Middle frontal gyrus (tissue), 1 donor: ENCODE results near the gene RNF135.
"Not testable (repeated sequence)": the region's sequence is repeated elsewhere in the genome, so short reads cannot be mapped to it uniquely, and the experiment has no call there.

ENCODE experiments used
- DNase-seq: peaks from one replicate; pipeline ENCODE4 v3.0.0-alpha.2; 2015; ENCODE audit warnings: low spot score; ENCODE audit errors: extremely low spot score

RNF135 gene

DNA sequence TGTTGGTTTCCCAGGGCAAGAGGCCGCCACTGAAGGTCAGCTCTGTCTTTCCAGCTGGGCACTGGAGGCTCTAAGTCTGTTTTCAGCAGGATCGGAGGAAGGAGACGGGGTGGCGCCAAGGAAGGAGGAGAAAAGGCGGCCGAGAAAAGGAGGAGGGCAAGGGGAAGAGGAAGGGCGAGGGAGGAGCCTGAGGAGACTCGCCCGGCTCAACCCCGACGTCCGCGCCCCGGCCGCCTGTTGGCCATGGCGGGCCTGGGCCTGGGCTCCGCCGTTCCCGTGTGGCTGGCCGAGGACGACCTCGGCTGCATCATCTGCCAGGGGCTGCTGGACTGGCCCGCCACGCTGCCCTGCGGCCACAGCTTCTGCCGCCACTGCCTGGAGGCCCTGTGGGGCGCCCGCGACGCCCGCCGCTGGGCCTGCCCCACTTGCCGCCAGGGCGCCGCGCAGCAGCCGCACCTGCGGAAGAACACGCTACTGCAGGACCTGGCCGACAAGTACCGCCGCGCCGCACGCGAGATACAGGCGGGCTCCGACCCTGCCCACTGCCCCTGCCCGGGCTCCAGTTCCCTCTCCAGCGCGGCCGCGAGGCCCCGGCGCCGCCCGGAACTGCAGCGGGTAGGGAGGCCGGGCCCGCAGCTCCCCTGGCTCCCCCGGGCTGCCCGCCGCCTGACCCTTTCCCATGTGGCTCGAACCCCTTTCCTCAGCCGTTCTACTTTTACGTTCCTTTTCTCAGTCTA, at the start of gene RNF135:
RNF135 (plus strand) TSS at position 209 of the 737 bp plus-strand sequence; CDS start at position 244, 35 bp downstream.
- no peak for DNase-seq

- DNase-seq: no peak
Observed at GRCh38 chr17:30921544-30922196, 49.2 kb upstream of the RNF135 start, which contains the start of gene ADAP2. Gene ADAP2, plus strand, starts transcription at chr17:30921945. Its CDS starts 70 bp downstream, at chr17:30922015.

DNA sequence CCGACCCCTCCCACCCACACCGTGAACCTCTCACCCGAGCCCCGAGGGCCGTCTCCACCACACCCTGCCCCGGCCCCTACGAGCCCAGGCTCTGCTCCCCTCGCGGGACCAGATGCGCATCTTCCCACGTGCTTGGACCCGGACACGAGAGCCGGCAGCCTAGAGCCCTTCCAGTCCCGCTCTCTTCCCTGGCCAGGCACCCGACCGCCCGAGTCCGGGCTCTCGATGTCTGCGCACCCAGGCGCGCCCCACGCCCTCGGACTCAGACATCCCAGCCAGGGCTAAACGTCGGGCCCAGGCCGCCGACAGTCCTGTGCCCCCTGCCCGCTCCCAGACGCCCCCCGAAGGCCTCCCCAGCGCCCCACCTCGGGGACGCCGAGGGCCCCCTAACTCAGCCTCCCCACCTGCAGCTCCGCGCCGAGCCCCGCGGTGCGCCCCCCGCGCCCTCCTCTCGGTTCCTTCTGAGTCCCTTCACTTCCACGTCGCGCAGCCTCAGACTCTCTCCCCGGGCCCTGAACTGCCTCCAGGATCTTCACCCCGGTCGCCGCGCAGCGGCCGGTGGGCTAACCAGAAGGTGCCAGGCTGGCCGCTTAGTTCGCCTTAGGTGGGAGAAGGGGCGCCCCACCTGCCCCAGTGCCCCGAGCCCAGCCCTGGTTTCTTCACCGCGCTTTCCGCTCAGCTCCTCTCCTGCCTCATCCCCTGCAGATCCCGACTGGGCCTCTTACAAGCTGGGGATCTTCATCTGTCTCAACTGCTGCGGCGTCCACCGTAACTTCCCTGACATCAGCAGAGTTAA, 48.4 kb upstream of the RNF135 start:
- no peak for DNase-seq

DNA sequence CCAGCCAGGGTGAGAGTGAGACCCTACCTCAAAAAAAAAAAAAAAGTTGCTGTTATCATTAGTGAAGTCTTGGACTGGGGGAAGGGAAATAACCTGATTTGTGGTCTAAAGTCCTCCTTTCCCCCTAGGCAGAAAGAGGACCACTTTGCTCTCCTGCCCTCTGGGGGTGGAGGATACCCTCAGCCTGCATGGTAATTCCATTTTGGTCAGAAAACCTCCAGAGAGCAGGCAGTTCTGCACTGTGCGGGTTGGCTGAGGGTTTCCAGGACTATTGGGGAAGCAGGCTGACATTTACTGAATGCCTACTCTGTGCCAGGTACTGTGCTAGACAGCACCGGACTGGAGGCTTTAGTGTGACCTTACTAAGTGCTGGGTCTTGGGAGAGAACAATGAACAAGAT, 46.5 kb upstream of the RNF135 start:
- DNase-seq: no peak

GRCh38 chr17:30926516-30926915, 44.3 kb upstream of the RNF135 start:
- no peak for DNase-seq

DNA sequence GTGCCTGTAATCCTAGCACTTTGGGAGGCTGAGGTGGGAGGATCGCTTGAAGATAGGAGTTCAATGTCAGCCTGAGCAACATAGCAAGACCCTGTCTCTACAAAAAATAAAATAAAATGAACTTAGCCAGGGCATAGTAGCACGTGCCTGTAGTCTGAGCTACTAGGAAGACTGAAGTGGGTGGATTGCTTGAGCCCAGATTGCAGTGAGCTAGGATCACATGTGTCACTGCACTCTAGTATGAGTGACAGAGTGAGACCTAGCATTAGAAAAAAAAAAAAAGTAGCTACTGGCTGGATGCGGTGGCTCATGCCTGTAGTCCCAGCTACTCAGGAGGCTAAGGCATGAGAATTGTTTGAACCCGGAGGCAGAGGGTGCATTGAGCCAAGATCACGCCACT, 43.1 kb upstream of the RNF135 start:
- DNase-seq: no peak

DNA sequence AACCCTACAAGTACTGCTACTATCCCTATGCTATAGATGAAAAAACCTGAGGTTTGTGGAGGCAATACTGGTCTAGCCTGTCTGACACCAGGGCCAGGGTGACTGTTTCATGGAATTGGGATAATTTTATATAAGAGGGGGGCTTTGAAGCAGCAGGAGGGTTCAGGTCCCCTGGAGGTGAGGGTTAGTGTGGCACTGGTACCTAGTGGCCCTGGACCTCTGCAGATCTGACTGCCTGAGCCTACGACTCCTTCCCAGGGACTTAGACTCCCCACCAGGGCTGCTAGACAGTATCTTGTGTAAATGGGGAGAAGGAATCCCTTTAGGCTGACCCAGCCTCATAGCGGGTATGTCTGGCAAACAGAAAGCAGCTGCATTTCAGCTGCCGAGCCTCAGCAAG, 42.3 kb upstream of the RNF135 start:
- DNase-seq: no peak

- no peak for DNase-seq
Observed at GRCh38 chr17:30929081-30929633, 41.7 kb upstream of the RNF135 start.

GRCh38 chr17:30929861-30930260, 41.0 kb upstream of the RNF135 start:
- DNase-seq: not testable (repeated sequence)

DNA sequence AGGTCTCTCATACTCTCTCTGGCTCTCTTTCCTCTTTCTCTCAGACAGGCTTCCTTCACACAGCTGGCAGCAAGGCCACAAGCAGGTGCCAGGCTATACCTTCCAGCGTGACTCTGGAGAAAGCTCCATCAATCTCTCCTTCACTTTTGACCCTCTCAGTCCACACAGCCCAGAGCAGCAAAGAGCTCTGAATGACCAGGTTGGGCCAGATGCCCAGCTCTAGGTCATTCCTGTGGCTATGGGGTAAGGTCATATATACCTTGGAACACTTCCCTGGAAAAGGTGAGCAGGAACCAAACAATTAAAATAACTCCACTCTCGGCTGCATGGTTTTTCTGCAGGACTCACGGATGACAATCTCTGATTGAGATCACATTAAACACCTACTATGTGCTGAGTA, 40.3 kb upstream of the RNF135 start:
- no peak for DNase-seq

DNA sequence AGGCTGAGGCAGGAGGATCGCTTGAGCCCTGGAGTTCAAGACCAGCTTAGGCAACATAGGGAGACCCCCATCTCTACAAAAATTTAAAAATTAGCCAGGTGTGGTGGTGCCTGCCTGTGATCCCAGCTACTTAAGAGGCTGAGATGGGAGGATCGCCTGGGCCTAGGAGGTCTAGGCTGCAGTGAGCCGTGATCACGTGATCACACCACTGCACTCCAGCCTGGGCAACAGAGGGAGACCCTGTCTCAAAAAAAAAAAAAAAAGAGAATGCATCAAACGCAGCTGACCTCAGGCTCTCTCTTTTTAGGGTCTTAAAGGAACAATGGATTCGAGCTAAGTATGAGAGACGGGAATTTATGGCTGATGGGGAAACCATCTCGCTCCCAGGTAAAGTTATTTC, 39.3 kb upstream of the RNF135 start:
- DNase-seq: not testable (repeated sequence)

DNA sequence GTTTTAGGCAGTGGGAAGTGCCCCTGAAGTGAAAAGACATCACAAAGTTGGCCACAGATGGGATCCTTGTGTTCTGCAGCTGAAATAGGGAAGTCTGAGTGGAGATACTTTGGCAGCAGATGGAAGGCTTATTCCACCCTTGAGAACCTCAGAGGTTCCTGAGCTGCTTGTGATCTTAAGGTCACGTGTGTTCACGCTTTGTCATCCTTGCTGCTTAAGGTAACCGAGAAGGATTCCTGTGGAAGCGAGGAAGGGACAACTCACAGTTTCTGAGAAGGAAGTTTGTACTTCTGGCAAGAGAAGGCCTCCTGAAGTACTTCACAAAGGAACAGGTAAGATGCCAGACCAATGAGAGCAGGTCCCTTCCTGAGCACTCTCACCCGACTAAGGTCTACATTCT, 36.9 kb upstream of the RNF135 start:
- DNase-seq: no peak

GRCh38 chr17:30939051-30939689, 31.7 kb upstream of the RNF135 start:
- DNase-seq: no peak

- DNase-seq: no peak
Observed at GRCh38 chr17:30942308-30943079, 28.3 kb upstream of the RNF135 start.

DNA sequence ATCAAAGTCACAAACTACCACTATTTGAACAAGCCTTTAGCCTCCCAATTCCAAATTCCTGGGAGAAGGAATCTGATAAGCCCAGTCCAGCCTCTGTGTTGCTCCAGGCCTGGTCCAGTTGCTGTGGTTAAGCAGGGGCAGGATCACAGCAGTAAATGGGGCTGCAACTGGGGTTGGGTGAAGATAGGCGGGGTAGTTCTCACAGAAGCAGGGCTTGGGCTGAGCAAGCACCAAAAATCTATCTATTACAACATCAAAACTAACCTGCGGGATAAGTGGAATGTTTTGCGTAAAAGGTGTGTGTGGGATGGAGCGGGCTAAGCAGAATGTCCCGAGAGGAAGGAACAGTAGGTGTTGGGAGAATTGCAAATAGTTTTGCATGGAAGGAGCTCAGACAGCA, 23.0 kb upstream of the RNF135 start:
- DNase-seq: no peak

DNA sequence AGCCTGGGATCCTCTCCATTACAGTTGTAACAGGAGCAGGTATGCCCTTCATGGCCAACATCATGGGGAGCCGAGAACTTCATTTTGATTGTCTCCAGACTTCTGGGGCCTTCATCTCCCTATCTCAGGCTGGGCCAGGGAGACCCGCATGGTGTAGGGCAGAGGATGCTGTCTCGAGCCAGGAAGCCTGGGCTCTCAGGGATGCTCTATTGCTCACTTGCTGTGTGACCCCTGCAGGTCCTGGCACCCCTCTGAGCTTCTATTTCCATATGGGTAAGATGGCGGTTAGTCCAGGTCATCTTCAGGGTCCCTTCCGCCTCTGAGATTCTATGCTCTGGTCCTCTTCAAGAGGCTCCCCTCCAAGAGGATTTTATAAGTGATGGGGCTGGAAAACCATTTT, 20.6 kb upstream of the RNF135 start:
- DNase-seq: no peak

GRCh38 chr17:30950669-30951399, 20.0 kb upstream of the RNF135 start:
- no peak for DNase-seq

GRCh38 chr17:30952638-30953393, 18.0 kb upstream of the RNF135 start:
- no peak for DNase-seq
